Colonic mucosa (tissue), 4 donors: ENCODE data around the gene C4A. TPM values are rescaled to one million over a fixed set of nuclear protein-coding genes. Genes with fewer than 3 reads are reported as not detected.

Experiments used
- DNase-seq: peaks from one replicate; pipeline ENCODE4 v3.0.0-alpha.2; 2020
- H3K27ac ChIP-seq: fragments of 200-600 bp; one replicate; pipeline ENCODE4 v1.8.0; 2021
- H3K27me3 ChIP-seq: fragments of 200-600 bp; one replicate; pipeline ENCODE4 v1.8.0; 2021
- H3K36me3 ChIP-seq: fragments of 200-600 bp; one replicate; pipeline ENCODE4 v1.8.0; 2021
- H3K4me1 ChIP-seq: fragments of 200-600 bp; one replicate; pipeline ENCODE4 v1.8.0; 2021; ENCODE audit warnings: mild to moderate bottlenecking
- H3K4me3 ChIP-seq: fragments of 200-600 bp; one replicate; pipeline ENCODE4 v1.8.0; 2021
- H3K9ac ChIP-seq, 2 donors: one replicate each; pipeline ENCODE4 v1.7.0; 2013; ENCODE audit warnings: control low read depth in 2 of 2, low read depth in 2 of 2, low read length in 2 of 2
- H3K9me3 ChIP-seq: fragments of 200-600 bp; one replicate; pipeline ENCODE4 v1.8.0; 2021
- CTCF ChIP-seq: fragments of 200-600 bp; IDR thresholded peaks from one replicate; pipeline ENCODE4 v1.8.0; 2022; ENCODE audit warnings: antibody characterized with exemption, mild to moderate bottlenecking
- intact Hi-C: fragments of 100-400 bp; cut with DNase I; formaldehyde crosslinking; loops from one replicate; pipeline ENCODE4 v1.14.1; 2022
- total RNA-seq, 2 donors: library from RNA; stranded (reverse); fragmentation: NEBNext Ultra II Directional in 1 of 2; extraction: Animal tissue kit (Norgen Biotek cat#: 25700) in 1 of 2; gene quantifications; one replicate each; pipeline ENCODE4 v1.2.1, GENCODE V29; 2021
- donor health status: healthy.
- donor health status: DM: no; HTN: no; CAD: no.
- donor health status: DM: no; HTN: no; CAD: no.

C4A gene
- total RNA-seq, 2 donors from 2014 or later: 15.9 to 23.4 TPM

GRCh38 chr6:31963921-31964320 lies 17.9 kb upstream of the C4A start:
- intact Hi-C loops: no loop called here
- Histone ChIP-seq H3K27me3 (no peaks in the 10 kb centered on the region), H3K9ac (no peak overlapping the region), H3K27ac (no peak overlapping the region), H3K4me3 (no peak overlapping the region), H3K9me3 (no peaks in the 10 kb centered on the region), H3K4me1 (no peaks in the 10 kb centered on the region), H3K36me3 (peaks cover 11% of the 10 kb centered on the region)
- TF ChIP-seq CTCF: no peak
- no peak for DNase-seq

GRCh38 chr6:31965700-31966099 lies 16.2 kb upstream of the C4A start:
- no peak overlapping the region for H3K9ac ChIP-seq
- intact Hi-C loops: no loop called here

GRCh38 chr6:31966506-31966905 lies 15.4 kb upstream of the C4A start:
- no peak overlapping the region for H3K4me3 ChIP-seq
- no peaks in the 10 kb centered on the region for H3K4me1 ChIP-seq
- peaks cover 5% of the 10 kb centered on the region for H3K36me3 ChIP-seq
- no peak for DNase-seq
- no peak for TF ChIP-seq CTCF
- no peak overlapping the region for H3K9ac ChIP-seq
- no peak overlapping the region for H3K27ac ChIP-seq
- intact Hi-C loops: no loop called here
- H3K9me3 ChIP-seq: no peaks in the 10 kb centered on the region
- no peaks in the 10 kb centered on the region for H3K27me3 ChIP-seq

More at GRCh38 chr6:31965700-31966099, 16.2 kb upstream of the C4A start:
- Histone ChIP-seq H3K36me3 (peaks cover 11% of the 10 kb centered on the region), H3K4me1 (no peaks in the 10 kb centered on the region), H3K9me3 (no peaks in the 10 kb centered on the region), H3K27me3 (no peaks in the 10 kb centered on the region), H3K27ac (no peak overlapping the region), H3K4me3 (no peak overlapping the region)
- DNase-seq: no peak
- no peak for TF ChIP-seq CTCF

GRCh38 chr6:31966997-31967925 lies 14.6 kb upstream of the C4A start:
- Histone ChIP-seq H3K27ac (no peak overlapping the region), H3K27me3 (no peaks in the 10 kb centered on the region), H3K4me1 (no peaks in the 10 kb centered on the region), H3K36me3 (peaks cover 4% of the 10 kb centered on the region), H3K4me3 (no peak overlapping the region), H3K9me3 (no peaks in the 10 kb centered on the region), H3K9ac (no peak overlapping the region)
- DNase-seq: no peak
- no peak for TF ChIP-seq CTCF
- intact Hi-C loops: no loop called here

- intact Hi-C loops: no loop called here
- Histone ChIP-seq H3K27me3 (no peaks in the 10 kb centered on the region), H3K36me3 (peaks cover 4% of the 10 kb centered on the region), H3K27ac (no peak overlapping the region), H3K4me1 (peaks cover 1% of the 10 kb centered on the region), H3K9me3 (no peaks in the 10 kb centered on the region), H3K4me3 (no peak overlapping the region), H3K9ac (no peak overlapping the region)
- no peak for DNase-seq
- TF ChIP-seq CTCF: no peak
Observed at GRCh38 chr6:31967926-31968320, 13.9 kb upstream of the C4A start.
